Body of pancreas (tissue), 4 donors: ENCODE data around the gene TCHH.

Source experiments
- POLR2A ChIP-seq, 3 donors: fragments of 450-650 bp; IDR thresholded peaks; one replicate each; pipeline ENCODE4 v1.6.1; 2016; ENCODE audit warnings: antibody characterized with exemption in 3 of 3, mild to moderate bottlenecking in 2 of 3
- TF ChIP-seq, protein P1 (sequence below), 7 experiments: fragments of 450-650 bp in 4 of 7; fragments of 200-600 bp in 3 of 7; sonication (generic) in 3 of 7; IDR thresholded peaks; one replicate each; pipeline ENCODE4 v1.5.1; 2016 to 2019; ENCODE audit warnings: antibody characterized with exemption in 7 of 7

GRCh38 chr1:152104854-152105253, 10.4 kb downstream of the TCHH start:
- TF ChIP-seq, protein P1, sequence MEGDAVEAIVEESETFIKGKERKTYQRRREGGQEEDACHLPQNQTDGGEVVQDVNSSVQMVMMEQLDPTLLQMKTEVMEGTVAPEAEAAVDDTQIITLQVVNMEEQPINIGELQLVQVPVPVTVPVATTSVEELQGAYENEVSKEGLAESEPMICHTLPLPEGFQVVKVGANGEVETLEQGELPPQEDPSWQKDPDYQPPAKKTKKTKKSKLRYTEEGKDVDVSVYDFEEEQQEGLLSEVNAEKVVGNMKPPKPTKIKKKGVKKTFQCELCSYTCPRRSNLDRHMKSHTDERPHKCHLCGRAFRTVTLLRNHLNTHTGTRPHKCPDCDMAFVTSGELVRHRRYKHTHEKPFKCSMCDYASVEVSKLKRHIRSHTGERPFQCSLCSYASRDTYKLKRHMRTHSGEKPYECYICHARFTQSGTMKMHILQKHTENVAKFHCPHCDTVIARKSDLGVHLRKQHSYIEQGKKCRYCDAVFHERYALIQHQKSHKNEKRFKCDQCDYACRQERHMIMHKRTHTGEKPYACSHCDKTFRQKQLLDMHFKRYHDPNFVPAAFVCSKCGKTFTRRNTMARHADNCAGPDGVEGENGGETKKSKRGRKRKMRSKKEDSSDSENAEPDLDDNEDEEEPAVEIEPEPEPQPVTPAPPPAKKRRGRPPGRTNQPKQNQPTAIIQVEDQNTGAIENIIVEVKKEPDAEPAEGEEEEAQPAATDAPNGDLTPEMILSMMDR (IDR thresholded peaks at IDR 0.05), result no peak
- no peak for TF ChIP-seq POLR2A (IDR thresholded peaks at IDR 0.05)
